GM18499 (cell line): ENCODE data around the gene SLC26A3.

Experiments used
- ATAC-seq: cut with Tn5 transposase; IDR thresholded peaks from one replicate; pipeline ENCODE4 v1.9.1; 2021; ENCODE audit warnings: moderate number of reproducible peaks; ENCODE audit not compliant: insufficient read depth, unreplicated experiment

SLC26A3 gene

DNA sequence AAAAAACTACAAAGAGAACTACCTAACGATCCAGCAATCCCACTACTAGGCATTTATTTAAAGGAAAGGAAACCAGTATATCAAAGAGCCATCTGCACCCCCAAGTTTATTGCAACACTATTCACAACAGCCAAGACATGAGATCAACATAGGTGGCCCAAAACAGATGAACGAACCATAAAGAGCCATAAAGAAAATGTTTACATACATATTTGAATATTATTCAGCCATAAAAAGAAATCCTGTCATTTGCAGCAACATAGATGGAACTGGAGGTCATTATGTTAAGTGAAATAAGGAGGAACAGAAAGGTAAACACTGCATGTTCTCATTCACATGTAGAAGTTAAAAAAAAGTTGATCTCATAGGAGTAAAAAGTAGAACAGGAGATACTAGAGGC lies 15.6 kb upstream of the SLC26A3 start:
- ATAC-seq, result no peak

DNA sequence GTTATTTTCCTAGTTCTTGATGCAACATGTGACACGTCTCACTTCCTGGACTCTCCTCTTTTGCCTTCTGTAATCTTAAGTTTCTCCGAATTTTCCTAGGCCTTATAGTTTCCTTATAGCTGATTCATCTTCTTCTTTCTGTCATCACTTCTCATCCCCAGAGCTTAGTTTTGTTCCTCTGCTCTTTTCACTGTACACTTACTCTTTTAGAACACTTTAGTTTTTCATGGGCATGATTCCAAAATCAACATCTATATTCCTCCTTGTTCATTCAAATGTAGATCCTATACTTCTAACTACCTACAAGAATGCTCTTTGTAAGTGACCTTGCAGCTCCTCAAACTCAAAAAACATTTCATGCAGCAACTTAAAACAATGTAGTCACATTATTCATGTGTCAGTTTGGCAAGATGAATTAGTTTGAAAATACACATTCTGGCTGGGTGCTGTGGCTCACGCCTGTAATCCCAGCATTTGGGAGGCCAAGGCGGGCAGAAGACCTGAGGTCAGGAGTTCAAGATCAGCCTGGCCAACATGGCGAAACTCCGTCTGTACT lies 13.1 kb upstream of the SLC26A3 start:
- no peak for ATAC-seq

DNA sequence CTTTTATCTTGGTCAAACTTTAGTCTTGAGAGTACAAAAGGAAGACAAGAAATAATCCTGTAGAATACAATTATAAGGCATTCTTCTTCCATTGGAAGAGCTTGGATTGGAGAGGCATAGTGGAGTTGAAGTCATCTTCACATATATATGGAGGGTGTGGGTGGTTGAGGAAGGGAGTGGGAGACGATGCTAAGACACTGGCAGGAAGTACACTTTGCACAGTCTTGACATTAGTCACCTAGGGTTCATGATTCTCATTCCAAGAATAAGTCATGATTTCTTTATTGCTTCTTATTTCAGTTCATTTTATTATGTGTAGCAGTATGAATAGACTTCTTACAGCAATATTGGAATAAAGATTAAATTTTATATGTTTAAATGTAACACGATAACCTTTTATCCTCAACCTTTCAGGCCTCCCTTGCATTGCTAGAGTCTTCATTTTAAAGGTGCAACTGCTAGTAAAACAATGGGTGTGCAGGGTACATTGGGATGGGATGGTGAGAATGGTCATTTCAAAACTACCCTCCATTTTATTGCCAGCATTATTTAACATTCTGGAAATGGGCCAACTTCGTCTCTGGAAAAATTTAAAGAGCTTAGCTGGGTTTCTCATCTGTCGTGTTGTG lies 12.3 kb upstream of the SLC26A3 start:
- no peak for ATAC-seq

DNA sequence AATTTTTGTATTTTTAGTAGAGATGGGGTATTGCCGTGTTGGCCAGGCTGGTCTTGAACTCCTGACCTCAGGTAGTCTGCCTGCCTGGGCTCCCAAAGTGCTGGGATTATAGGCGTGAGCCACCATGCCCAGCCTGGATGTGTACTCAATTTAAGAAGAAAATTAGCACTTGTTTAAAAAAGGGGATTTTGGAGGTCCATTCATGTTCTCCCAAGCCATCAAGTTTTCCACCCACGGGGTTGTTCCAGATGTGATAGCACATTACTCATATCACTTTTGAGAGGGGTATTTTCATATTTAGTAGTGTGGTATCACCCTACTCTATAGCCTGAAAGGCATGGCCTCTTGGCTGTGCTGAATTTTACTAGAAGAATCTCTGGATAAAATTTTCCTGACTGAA lies 10.5 kb upstream of the SLC26A3 start:
- ATAC-seq, result no peak

DNA sequence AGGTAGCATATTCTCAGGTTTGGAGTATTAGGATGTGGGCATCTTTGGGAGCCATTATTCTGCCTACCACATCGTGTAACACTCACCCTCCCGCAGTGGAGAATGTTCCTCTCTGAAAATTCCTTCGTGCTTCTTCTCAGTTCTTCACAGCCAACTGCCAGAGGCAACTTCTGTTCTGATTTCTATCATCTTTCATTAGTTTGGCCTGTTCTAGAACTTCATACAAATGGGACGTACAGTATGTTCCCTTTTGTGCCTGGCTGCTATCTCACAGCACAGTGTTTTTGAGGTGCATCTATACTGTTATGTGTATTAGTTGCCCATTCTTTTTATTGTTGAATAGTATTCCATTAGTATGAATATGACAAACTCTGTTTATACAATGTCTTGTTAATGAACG lies 8.9 kb upstream of the SLC26A3 start:
- ATAC-seq, result no peak

DNA sequence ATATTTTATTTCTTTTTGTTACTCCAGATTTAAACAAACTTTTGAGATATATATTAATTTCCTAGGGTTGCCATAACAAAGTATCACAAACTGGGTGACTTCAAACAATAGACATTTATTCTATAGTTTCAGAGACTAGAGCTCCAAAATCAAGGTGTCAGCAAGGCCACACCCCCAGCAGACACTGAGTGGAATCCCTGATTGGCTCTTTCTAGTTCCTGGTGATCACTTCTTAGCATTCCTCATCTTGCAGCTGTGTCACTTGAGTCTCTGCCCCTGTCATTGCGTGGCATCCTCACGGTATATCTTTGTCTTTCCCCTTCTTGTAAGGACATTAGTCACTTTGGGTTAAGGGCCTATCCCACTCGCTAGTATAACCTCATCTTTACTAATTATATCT lies 7.6 kb upstream of the SLC26A3 start:
- no peak for ATAC-seq

DNA sequence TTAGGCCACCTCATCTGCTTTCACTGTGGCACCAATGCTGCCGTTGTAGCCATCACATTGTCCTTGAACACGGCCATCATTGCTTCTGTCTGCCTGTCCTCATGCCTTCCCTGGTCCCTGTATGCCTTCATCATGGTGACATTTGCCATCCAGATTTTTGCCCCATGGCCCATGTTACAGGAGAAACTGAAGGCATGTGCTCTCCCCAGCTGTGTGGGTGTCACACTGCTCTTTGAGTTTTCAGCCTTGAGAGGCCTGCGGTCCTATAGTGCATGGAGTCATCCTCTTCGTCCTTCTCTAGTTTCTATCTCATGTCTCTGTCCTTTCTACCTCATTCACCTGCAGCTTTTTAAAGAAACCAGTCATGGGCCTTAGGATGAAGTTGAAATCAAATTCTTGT lies 6.2 kb upstream of the SLC26A3 start:
- no peak for ATAC-seq

DNA sequence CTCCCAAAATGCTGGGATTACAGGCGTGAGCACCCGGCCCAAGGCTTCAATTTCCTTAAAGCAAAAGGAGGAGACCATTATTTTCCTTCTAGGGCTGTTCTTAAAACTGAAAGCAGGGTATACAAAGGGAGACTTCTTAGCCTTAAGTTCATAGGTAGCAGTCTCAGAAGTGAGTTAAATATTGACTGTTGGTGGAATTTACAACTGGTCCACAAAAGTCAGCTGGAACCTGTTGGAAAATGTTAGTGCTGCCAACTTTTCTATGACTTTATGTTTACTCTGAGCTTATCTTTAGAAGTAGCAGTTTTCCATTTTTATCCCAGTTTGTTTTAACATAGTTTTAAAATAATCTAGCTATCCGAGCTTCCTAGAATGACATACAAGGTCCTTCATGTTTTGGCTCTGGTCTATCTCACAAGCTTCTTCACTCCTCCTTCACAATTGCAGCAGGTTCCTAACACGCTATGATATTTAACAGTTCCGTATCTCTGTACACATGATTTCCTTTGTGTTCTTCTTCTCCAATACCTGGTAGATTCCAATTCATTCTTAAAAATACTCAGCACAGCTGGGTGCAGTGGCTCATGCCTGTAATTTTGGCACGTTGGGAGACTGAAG lies 3.3 kb downstream of the SLC26A3 start:
- ATAC-seq, result no peak

DNA sequence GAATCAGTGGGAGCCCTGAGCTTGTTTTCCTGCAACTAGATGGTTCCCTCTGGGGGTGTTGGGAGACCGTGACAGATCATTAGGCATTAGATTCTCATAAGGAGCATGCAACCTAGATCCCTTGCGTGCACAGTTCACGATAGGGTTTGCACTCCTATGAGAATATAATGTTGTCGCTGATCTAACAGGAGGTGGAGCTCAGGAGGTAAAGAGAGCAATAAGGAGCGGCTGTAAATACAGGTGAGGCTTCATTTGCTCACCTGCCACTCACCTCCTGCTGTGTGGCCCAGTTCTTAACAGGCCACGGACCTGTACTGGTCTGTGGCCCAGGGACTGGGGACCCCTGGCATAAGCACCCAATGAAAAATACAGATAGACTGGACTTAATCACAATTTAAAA lies 10.7 kb downstream of the SLC26A3 start:
- no peak for ATAC-seq

DNA sequence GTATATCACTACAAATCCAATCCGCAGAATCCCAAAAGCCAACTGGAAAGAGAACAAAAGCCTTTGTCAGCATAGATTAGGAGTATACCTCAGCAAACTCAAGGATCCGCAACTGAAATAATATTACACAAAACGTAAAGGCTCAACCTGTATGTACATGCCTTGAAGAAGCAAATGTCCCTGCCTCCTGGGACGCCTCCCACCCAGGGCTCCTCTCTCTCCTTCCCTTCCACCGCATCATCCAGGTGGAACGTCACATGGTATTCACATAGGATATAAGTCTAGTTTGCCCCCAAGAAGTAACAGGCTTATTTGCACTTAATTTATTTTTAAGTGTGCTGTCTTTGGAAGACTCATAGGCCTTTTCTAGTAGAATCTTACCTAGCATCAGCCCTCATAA lies 13.4 kb downstream of the SLC26A3 start:
- no peak for ATAC-seq

DNA sequence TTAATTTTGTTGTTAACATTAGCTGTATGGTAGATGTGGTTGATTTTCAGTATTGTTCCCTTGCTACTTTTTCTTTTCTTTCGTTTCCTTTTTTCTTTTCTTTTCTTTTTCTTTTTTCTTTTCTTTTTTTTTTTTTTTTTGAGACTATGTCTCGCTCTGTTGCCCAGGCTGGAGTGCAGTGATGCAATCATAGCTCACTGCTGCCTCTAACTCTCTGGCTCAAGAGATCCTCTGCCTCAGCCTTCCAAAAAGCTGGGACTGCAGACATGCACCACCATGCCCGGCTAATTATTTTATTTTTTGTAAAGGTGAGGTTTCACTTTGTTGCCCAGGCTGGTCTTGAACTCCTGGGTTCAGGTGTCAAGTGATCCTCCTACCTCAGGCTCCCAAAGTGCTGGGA lies 14.4 kb downstream of the SLC26A3 start:
- no peak for ATAC-seq

DNA sequence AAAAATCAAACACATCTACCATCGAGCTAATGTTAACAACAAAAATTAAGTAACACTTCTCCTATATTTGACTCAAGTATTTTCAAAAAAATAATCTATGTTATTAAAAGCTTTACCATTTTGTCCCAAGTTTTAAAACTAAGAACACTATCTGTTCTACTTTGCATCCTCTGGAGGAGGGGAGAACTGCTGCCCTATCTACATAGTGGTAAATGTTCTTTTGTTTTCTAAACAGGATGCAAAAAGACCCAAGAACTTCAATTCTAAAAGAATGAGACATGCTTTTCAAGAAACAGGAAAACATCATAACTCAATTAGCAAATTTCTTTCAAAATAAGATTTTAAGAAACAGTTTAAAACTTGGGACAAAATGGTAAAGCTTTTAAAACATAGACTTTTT lies 14.8 kb downstream of the SLC26A3 start:
- ATAC-seq, result no peak

DNA sequence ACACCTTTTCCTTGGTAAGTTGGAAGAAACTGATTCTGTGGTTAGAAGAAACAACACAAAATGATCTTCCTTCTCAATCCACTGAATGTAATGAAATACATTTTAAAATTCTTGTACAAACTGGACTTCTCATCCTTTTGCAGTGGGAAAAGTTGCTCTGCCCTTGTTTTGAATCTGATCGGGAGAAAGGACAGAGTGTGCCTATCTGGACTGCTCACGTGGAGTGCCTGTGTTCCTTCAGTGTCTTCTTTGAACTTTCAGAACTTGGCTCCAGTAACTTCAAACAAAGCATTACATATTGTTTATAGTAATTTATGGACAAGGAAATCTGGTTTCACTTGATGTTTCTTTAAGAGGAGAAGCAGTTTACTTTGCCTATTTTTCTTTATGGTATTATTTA lies 17.1 kb downstream of the SLC26A3 start:
- ATAC-seq, result no peak

DNA sequence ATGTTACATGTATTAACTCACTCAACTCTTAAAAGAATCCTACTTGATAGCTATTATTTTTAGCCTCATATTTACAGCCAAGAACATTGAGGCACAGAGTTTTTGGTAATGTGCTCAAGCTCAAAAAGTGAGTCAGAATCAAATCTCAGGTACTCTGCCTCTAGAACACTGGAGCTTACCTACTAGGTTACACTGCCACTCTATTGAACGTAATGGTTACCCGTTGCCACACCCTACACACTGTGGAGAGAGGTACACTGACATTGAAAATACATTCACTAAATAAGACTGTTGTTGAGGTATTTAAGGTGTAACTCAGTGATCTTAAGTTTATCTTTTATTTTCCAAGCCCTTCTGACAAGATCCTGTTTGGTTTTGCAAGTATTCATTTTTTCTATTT lies 17.9 kb downstream of the SLC26A3 start:
- ATAC-seq, result no peak

DNA sequence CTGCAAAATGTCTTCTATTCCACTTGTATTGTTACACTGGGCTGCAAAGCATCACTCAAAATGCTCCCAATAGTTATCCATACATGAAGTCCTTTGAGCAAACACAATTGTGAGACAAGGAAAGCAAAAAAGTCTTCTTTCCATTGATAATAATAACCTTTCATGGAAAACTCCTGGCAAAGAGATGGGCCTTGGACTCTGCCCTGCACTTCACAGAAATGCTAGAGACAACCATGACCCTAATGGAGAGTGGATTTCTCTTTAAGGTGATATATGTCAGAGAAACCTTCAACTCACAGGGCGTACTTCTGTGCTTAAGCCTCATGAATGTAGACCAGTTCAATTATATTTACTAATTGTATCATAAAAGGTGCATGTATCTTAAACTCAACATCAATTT lies 19.4 kb downstream of the SLC26A3 start:
- ATAC-seq, result no peak

DNA sequence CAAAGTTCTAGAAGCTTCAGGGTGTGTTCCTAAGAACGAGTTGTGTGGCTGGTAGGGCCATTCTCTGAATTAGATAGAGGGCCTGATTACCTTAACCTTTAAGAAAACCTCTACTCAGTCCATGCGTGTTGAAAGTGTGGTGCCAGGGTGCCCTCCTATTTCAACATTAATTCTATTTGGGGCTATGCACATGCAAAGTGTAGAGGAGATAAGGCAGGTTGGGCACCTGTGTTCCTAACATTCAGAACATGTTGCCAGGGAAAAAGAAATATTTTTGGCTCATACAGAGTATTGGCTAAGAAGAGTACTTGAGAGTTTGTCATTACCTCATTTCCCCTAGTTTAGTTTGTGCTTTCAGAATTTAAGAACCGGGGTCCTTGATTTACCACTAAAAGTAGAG lies 20.6 kb downstream of the SLC26A3 start:
- ATAC-seq, result no peak

DNA sequence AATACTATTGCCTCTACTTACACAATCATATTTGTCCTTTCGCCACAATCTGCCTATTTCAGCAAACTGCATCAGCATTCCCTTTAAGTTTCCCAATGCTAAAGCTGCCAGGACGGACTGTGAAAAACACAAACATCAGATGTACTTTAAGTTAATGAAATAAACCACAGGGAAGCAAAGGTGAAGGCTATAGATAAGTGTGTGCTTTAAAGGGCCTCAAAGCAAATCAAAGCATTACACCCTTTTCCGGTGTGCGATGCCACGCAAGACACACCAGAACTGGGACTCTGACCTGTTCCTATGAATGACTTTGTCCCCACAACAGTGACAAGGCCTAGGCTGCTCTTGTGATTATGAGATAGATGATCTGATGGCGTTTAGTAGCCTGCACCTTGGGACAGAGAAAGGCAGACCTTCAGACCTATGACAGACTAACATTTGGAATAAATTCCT lies 23.4 kb downstream of the SLC26A3 start:
- no peak for ATAC-seq

DNA sequence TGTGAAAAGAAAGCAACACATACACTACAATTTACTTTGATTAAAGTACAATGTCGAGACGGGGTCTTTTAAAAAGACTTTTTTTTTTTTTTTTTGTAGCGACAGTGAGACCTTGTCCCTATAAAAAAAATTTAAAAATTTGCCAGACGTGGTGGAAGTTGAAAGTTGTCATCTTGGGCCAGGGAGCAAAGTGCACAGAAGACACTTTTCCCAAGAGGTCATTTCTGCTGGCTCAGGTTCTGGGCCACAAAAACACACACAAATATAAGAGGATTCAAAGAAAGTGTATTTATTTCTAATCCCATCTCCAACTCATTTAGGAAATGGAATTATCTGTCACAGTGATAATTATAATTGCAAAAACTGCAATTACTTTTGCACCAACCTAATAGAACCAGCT lies 24.7 kb downstream of the SLC26A3 start:
- no peak for ATAC-seq

DNA sequence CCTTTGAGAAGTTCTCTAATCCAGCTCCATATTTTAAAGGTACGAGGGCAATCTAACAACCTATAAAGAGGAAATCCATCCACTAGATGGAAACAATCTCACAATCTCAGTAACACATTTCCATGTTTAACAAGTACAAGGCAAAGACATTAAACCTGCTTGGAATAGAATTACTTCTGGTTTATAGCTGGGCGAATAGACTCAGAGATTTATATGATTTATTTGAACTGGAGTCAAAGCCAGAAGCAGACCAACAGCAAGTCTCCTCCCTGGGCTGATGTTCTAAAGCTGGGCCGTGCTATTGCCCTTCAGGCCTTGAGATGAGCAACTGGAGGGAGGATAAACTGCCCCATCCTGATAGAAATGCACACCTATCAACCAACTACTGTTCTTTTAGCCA lies 25.3 kb downstream of the SLC26A3 start:
- no peak for ATAC-seq

DNA sequence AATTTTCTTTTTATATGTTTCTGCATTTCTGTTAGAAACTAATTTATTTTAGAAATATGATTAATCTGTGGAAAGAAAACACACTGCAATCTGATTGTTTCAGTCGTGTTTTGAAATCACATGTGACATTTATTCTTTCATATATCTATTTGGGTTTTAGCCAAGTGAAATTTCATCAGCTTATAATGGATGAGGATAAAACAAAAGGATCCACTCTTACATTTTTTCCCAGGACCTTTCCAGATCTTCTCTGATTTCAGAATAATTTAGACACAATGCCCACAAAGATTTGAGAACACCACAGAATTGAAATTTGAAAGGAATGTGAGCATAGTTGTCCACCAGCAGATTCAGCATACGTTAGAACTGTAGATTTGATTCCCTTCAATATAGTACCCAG lies 30.0 kb downstream of the SLC26A3 start:
- ATAC-seq, result no peak

DNA sequence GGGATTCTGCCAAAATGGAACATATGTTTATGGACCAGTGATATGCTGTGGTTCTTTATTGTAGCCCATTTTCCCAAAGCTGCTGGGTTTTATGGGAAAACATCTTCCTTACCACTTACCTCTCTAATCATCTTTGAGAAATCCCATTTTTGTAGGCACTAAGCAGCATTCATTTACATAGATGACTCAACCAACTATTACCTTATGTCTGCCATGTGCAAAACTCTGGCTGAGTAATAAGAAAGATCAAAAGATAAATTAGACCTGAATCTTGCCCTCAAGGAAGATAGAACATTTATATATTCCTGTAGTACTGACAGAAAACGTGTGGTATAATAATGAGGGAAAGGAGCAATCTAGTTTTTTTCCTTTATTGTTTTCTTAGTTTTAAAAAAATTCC lies 34.8 kb downstream of the SLC26A3 start:
- ATAC-seq, result no peak

DNA sequence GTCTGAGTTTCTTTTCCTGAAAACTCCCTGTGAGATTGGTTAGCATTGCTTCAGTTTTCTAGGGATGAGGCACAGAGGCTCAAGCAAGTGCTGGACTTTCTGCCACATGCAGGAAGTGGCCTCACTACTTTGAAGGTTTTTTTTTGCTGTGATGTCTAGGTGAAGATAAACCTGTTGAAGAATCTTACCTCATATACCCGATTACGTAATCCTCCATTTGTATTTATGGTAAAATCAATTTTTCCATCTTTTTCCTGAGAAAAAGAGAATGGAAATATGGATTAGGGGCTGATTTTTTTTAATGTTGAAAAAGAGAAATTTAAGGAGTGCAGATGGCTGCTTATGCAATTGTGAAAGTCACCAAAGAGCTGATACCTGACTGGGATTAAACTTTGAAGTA lies 35.6 kb downstream of the SLC26A3 start:
- ATAC-seq, result no peak
